Measurements from ENCODE around the gene CA4. TPM values are rescaled to one million over a fixed set of nuclear protein-coding genes. Genes with fewer than 3 reads are reported as not detected.

Gene CA4
- total RNA-seq, 3 donors from 2014 or later, result 4.7 to 46.5 (median 12.3) TPM

GRCh38 chr17:60135151-60135950 lies 14.4 kb upstream of the CA4 start:
- TF ChIP-seq CTCF (IDR thresholded peaks at IDR 0.05), result no peak
- TF ChIP-seq POLR2A (IDR thresholded peaks at IDR 0.05), result no peak
- TF ChIP-seq POLR2AphosphoS5 (IDR thresholded peaks at IDR 0.05), result peak in 2 of 3 donors; percentile 24 to 34
- Histone ChIP-seq H3K27ac (peak overlapping the region in 1 of 2 donors; percentile 62), H3K36me3 (no peaks in the 10 kb centered on the region), H3K4me3 (peak overlapping the region; percentile 59 to 77 (median 69)), H3K9me3 (no peaks in the 10 kb centered on the region), H3K4me1 (peaks cover 0 to 9% of the 10 kb centered on the region in 2 donors), H3K27me3 (peaks cover 11 to 27% of the 10 kb centered on the region in 2 donors)
- peak; percentile 68 to 82 for DNase-seq (ENCODE audit: low spot score in 2 of 2)
- intact Hi-C loops (cut with DNase I; ENCODE audit: low total_unique reads), result no loop called here

- Histone ChIP-seq H3K9me3 (no peaks in the 10 kb centered on the region), H3K36me3 (no peaks in the 10 kb centered on the region), H3K4me1 (peaks cover 0 to 9% of the 10 kb centered on the region in 2 donors), H3K27me3 (peaks cover 14 to 35% of the 10 kb centered on the region in 2 donors), H3K4me3 (peak overlapping the region in 2 of 3 donors; percentile 69 to 77), H3K27ac (no peak overlapping the region)
- intact Hi-C loops (cut with DNase I; ENCODE audit: low total_unique reads), result no loop called here
- no peak for DNase-seq (ENCODE audit: low spot score in 2 of 2)
- TF ChIP-seq CTCF (IDR thresholded peaks at IDR 0.05) (no peak), POLR2AphosphoS5 (IDR thresholded peaks at IDR 0.05) (no peak), POLR2A (IDR thresholded peaks at IDR 0.05) (no peak)
Measured at GRCh38 chr17:60135951-60136666, 13.7 kb upstream of the CA4 start.

GRCh38 chr17:60137731-60138130 lies 12.0 kb upstream of the CA4 start:
- no peak overlapping the region for H3K4me3 ChIP-seq
- peaks cover 0 to 9% of the 10 kb centered on the region in 2 donors for H3K4me1 ChIP-seq
- no peaks in the 10 kb centered on the region for H3K9me3 ChIP-seq
- DNase-seq (ENCODE audit: low spot score in 2 of 2), result no peak
- no peaks in the 10 kb centered on the region for H3K36me3 ChIP-seq
- peaks cover 17 to 42% of the 10 kb centered on the region in 2 donors for H3K27me3 ChIP-seq
- no peak overlapping the region for H3K27ac ChIP-seq
- intact Hi-C loops (cut with DNase I; ENCODE audit: low total_unique reads), result no loop called here
- TF ChIP-seq POLR2A (IDR thresholded peaks at IDR 0.05) (no peak), CTCF (IDR thresholded peaks at IDR 0.05) (no peak), POLR2AphosphoS5 (IDR thresholded peaks at IDR 0.05) (no peak)

- Histone ChIP-seq H3K36me3 (no peaks in the 10 kb centered on the region), H3K27me3 (peaks cover 17 to 42% of the 10 kb centered on the region in 2 donors), H3K4me3 (peak overlapping the region in 2 of 3 donors; percentile 9 to 49), H3K4me1 (peaks cover 0 to 9% of the 10 kb centered on the region in 2 donors), H3K27ac (no peak overlapping the region), H3K9me3 (no peaks in the 10 kb centered on the region)
- intact Hi-C loops (cut with DNase I; ENCODE audit: low total_unique reads), result no loop called here
- no peak for DNase-seq (ENCODE audit: low spot score in 2 of 2)
- no peak for TF ChIP-seq POLR2A (IDR thresholded peaks at IDR 0.05)
- no peak for TF ChIP-seq CTCF (IDR thresholded peaks at IDR 0.05)
- no peak for TF ChIP-seq POLR2AphosphoS5 (IDR thresholded peaks at IDR 0.05)
Measured at GRCh38 chr17:60138769-60139437, 10.9 kb upstream of the CA4 start.
